HG03432 (cell line): ENCODE measurements around the gene CROCC2.

Experiments used
- ATAC-seq: cut with Tn5 transposase; IDR thresholded peaks from one replicate; pipeline ENCODE4 v1.9.1; 2021; ENCODE audit warnings: mild to moderate bottlenecking, moderate library complexity; ENCODE audit not compliant: unreplicated experiment

CROCC2 gene

DNA sequence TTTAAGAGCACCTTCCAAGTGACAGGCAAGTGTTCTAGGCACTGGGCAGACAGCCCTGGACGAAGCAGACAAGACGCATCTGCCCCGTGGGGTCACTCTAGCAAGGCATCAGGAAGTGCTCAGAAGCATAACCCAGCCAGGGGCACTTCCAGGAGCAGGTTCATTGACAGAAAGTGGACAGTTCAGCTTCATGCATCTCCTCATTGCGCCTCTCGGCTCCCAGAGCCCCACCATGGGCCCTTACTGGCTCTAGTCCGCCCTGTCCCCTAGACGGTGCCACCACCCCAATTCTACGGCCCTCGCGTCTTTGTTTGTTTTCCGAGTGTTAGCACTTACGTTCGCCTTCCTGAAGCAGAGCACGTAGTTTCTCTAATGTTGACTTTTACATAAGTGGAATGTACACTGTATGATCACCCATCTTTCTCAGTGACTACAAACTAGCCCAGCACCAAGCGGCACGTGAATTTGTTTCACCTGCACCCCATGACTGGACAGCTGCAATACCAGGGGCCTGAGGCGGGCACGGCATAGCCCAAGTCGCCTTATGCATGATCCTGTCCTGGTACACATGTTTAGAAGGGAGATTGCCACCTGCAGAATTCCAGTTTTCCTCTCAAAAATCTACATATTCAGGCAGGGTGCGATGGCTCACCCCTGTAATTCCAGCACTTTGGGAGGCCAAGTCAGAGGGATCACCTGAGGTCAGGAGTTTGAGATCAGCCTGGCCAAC lies 125.5 kb downstream of the CROCC2 start:
- no peak for ATAC-seq

GRCh38 chr2:241033336-241033987 lies 127.3 kb downstream of the CROCC2 start:
- ATAC-seq, result no peak

DNA sequence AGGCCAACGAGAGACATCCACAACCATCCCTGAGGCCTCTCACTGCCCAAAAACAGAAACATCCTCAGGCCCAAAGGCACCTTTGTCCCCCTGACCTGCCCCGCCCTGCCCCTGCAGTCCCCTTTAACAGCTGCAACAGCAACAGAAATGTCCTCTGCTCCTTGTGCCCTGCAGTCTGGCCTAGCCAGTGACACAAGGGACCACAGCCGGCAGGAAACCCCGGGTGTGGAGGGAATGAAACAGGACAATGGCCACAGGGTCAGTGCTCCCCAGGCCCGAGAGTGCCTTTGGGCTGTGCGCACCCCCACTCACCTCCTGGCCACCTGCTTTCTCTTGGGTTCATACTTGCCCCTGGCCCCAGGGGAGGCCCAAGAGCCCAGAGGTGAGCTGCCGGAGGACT lies 127.9 kb downstream of the CROCC2 start:
- ATAC-seq, result no peak

DNA sequence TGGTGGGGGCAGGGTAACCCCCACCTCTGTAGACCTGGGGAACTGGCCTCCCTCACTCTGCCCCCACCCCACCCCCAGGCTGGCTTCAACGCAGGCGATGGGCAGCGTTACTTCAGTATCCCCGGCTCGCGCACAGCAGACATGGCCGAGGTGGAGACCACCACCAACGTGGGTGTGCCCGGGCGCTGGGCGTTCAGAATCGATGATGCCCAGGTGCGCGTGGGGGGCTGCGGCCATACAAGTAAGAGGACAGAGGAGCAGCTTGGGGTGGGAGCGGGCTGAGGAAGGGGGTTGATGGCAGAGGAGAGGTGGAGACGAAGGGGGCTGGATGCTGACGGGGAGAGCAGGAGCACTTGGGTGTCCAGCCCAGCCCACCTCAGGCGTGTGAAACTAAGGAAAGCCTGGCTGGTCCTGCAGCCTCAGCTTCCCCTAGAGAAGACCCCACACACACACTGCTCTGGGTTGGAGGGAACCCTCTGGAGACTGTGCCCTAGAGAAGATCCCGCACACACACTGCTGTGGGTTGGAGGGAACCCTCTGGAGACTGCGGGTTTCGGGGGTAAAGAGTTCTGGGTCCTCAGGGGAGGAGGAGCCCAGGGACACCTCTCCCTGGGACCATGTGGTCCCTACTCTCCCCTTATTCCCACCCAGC lies 128.5 kb downstream of the CROCC2 start:
- no peak for ATAC-seq

DNA sequence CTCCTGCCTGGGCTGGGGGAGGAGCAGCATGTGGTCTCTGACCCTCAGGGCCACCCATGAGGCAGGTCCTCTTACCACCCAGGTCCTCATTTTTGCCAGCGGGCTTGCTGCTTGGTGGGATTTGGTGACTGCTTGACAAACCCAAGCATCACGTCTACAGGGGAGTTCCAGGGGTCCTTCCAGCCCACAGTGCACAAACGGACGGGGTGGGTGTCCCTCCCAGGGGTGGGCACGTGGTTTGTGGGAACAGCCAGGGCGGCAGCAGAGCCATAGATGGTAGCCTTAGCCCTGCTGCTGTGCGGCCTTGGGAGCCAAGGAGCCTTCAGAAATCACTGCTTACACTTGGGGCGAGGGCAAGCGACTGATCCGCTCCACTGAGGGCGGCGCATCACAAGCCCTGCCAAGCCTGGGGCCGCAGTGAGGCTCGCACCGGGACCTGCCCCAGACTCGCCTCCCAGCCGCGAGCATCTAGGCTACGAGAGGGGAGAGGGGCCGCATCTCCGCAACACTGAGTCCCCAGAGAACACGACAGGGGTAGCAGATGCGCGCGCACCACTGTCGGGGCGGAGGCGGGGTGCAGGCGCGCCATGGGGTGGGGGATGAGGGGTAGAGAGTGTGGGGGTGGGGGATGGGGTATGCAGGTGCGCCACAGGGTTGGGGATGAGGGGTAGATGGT lies 129.1 kb downstream of the CROCC2 start:
- ATAC-seq, result no peak

DNA sequence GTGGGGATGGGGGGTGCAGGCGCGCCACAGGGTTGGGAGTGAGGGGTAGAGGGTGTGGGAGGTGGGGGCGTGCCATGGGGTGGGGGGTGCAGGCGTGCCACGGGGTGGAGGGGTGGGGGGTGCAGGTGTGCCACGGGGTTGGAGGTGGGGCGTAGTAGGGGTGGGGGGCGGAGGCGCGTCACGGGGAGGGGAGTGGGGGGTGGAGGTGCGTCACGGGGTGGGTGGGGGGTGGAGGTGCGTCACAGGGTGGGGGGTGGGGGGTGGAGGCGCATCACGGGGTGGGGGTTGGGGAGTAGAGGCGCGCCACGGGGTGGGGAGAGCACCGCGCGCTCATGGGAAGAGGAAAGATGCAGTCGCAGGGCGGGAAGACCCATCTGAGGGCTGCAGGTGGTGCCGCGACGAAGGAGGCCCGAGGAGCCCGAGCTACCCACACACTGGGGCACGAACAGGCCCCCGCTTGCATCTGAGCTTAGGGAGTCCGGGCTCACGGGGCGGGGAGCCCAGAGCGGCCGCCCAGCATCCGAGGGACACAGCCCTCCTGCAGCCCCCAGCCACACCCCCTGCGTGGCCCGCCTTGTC lies 129.8 kb downstream of the CROCC2 start:
- ATAC-seq, result peak; percentile 9

DNA sequence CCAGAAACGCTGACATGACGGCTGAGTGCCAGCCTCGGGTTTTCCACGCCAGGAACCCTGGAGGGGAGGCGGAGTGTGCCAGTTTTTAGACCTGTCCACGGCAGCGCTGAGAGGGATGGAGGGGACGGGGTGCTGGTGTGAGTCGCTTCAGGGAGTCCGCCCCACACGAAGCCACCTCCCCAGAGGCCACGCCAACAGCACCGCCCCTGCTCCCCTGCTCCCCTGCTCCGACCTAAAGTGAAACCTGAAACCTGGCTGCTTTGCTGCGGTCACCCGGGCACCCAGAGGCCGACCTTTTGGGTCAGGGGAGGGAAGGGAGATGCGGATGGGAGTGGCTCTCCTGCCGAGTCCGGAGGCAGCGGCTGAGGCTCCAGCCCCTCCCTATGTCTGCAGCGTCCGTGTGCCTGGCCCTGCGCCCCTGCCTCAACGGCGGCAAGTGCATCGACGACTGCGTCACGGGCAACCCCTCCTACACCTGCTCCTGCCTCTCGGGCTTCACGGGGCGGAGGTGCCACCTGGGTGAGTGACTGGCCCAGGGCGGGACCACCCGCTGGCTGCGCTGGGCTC lies 130.3 kb downstream of the CROCC2 start:
- ATAC-seq, result peak; percentile 81

DNA sequence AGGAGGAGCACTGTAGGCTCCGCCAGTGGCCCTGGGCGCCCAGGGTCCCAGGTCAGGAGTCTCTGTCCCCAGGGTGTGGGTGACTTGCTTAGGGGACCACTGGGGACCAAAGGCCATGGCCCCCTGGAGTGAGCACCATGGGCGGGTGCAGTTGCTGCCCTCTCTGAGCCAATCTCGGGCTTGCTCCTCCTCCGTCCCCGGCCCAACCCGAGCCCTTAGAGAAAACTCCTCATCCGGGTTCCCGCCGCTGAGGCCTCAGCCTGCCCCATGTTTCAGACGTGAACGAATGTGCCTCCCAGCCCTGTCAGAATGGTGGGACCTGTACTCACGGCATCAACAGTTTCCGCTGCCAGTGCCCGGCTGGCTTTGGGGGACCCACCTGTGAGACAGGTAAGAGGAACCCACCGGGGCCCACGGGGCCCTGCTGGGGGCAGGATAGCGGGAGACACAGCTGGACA lies 130.9 kb downstream of the CROCC2 start:
- peak; percentile 2 for ATAC-seq

DNA sequence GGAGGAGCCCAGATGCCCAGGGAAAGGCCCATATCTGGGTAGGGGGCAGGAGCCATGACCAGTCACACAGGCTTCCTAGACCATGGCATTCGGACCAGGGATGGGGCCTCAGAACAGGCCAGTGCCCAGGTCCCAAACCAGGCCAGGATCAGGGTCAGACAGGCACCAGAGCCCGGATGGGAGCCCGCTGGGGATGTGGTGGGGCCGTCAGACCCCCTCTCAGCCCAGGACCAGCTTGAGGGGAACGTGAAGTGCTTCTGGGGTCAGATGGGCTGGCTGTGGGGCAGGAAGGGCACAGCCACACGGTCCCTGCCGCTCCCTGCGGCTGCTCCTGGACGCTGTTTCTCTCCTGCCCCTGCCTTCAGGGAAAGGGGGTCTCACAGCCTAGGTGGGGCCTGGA lies 131.4 kb downstream of the CROCC2 start:
- no peak for ATAC-seq

DNA sequence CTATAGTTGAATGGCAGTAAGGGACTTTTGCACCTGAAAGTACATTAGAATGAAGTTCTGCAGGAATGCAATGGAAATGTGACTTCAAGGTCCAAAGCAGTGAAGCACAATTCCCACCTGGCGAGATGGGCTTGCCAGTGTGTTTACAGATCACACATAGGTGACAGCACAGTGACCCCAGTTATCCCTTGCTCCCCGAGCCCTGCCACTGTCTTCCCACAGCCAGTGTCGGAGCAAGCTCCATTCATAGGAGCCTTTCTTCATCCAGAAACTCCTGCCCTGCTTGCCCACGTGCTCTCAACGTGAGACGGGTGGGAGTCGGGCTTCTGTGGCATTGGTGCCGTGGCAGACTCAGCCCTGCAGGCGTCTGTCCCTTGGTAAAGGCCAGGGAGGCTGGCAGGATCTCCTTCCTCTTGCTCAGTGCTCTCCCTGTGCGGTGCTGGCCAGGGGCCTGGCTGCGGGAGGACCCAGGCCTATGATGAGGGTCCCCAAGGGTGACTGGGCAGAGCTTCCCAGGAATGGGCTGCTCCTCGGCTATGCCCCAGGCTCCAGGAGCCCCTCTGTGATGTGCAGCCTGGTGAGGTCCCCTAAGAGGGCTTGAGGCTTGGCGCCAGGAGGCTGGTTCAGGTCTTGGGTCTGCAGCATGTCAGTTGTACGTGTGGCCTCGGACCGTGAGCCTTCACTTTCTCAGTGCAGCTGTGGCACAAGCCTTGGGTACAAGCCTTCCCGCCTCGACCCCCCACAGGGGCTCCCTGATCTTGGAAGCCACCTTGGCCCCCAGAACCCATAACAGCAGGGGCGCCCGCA lies 132.4 kb downstream of the CROCC2 start:
- no peak for ATAC-seq

DNA sequence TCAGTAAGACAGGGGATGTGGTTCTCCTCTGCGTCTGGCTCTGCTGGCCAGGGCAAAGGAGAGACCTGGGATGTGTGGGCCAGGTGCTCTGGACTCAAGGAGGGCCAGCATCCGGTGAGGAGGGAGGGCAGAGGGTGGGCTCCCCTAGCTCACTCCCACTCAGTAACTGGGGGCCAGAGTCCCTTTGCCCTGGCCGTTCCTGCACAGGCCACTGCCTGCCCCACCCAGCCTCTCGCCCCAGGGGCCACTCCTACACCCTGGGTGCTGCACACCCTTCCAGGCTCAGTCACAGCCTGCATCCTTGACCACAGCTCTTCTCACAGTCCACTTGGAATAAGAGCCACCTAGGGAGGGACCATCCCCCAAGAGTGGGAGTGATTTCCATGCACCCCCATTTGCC lies 133.3 kb downstream of the CROCC2 start:
- no peak for ATAC-seq

- no peak for ATAC-seq
Observed at GRCh38 chr2:241040081-241040803, 134.1 kb downstream of the CROCC2 start.

- ATAC-seq, result peak; percentile 72
Observed at GRCh38 chr2:241041589-241042158, 135.5 kb downstream of the CROCC2 start.
